Activated CD8-positive, alpha-beta memory T cell treated with anti-CD3 and anti-CD28 coated beads, Interleukin-2, amount 50 U/mL, for 48 hours (primary cell): ENCODE results near the gene TIMM17A.
"Not testable (repeated sequence)": the region's sequence is repeated elsewhere in the genome, so short reads cannot be mapped to it uniquely, and the experiment has no call there.

Source experiments
- DNase-seq: peaks from one replicate; pipeline ENCODE4 v3.0.0-alpha.2; 2020

Gene TIMM17A

DNA sequence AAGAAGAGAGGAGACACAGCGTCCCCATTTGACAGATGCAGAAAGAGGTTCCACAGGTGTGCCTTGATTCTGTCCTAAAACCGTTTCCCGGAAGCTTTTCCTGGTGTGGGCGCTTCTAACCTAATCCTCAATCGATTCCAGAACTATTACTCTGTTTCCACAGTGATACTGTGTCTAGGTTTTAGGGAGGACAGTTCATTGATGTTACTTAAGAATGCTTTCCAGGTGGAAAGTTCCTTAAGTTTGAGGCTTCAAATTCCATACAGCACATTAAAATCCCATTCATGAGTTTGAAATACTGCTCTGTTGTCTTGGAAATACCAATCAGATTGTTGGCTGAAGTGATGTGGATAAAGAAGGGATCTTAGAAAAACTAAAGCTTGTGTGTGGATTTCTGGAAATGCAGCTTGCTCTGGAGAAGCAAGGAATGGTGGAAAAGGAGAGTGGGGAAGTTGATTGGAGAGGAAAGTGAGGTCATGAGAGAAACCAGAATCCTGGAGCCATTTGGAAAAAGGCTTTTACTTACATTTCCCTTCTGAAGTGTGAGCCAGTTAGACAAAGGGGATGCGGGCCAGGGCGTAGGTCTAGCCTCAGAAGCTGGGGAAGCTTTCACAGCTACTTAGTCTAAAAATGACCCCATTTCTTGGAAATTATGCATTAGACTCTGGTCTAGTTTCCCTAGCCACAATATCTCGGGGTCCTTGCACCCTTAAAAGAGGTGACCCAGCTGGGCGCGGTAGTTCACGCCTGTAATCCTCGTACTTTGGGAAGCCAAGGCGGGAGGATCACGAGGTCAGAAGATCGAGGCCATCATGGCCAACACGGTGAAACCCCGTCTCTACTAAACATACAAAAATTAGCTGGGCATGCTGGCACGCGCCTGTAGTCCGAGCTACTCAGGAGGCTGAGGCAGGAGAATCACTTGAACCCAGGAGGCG, 61.8 kb downstream of the TIMM17A start:
- no peak for DNase-seq

- no peak for DNase-seq
Observed at GRCh38 chr1:202017749-202018467, 62.6 kb downstream of the TIMM17A start.

- DNase-seq = no peak
Observed at GRCh38 chr1:202018468-202019234, 63.3 kb downstream of the TIMM17A start.

- not testable (repeated sequence) for DNase-seq
Observed at GRCh38 chr1:202019235-202019558, 63.9 kb downstream of the TIMM17A start.
